Adrenal gland (tissue), 12 donors: Measurements from ENCODE around the gene SPTAN1. TPM values are rescaled to one million over a fixed set of nuclear protein-coding genes. Genes with fewer than 3 reads are reported as not detected.
"Not testable (repeated sequence)": the region's sequence is repeated elsewhere in the genome, so short reads cannot be mapped to it uniquely, and the experiment has no call there.

Experiments used
- DNase-seq, 7 donors: peaks; one replicate each; pipeline ENCODE4 v3.0.0-alpha.2; 2019 to 2020
- H3K27ac ChIP-seq, 5 donors: fragments of 200-600 bp; sonication (generic) in 4 of 5; 1 replicate in 3 of 5; 2 replicates in 2 of 5; pipeline versions ENCODE4 v1.5.1 to v1.8.0; 2016 to 2020; ENCODE audit warnings: mild to moderate bottlenecking in 1 of 5
- H3K27me3 ChIP-seq: fragments of 200-600 bp; 2 replicates; pipeline ENCODE4 v1.8.0; 2021
- H3K36me3 ChIP-seq, 2 donors: fragments of 200-600 bp; replicated peaks in 1 of 2; 1 replicate in 1 of 2; 2 replicates in 1 of 2; pipeline versions ENCODE4 v1.5.1 to v1.8.0; 2018 to 2022
- H3K4me1 ChIP-seq, 2 donors: fragments of 200-600 bp; replicated peaks in 1 of 2; 1 replicate in 1 of 2; 2 replicates in 1 of 2; pipeline versions ENCODE4 v1.5.1 to v1.8.0; 2018 to 2021
- H3K4me3 ChIP-seq, 4 donors: fragments of 200-600 bp; sonication (generic) in 3 of 4; one replicate each; pipeline ENCODE4 v1.5.1; 2016 to 2018
- H3K9me3 ChIP-seq, 3 donors: fragments of 200-600 bp; sonication (generic) in 1 of 3; replicated peaks in 1 of 3; 1 replicate in 2 of 3; 2 replicates in 1 of 3; pipeline versions ENCODE4 v1.5.1 to v1.8.0; 2016 to 2021
- POLR2A ChIP-seq, 2 donors: fragments of 450-650 bp; IDR thresholded peaks; one replicate each; pipeline ENCODE4 v1.6.1; 2017; ENCODE audit warnings: antibody characterized with exemption in 2 of 2, mild to moderate bottlenecking in 2 of 2, moderate library complexity in 1 of 2
- WGBS, 4 donors: extraction: QIAGEN DNeasy Blood & Tissue Kit in 2 of 4; methylation state at CpG; one replicate each; pipeline versions ENCODE4 v1.1.5 to v1.1.7; 2013 to 2017; 5-methylcytosine and 5-hydroxymethylcytosine counted together
- intact Hi-C, 2 donors: fragments of 100-400 bp; cut with DNase I; formaldehyde crosslinking; loops; one replicate each; pipeline versions ENCODE4 v1.14.1 to v1.15.0; 2022 to 2023
- polyA plus RNA-seq, 3 donors: library from polyadenylated mRNA; stranded (reverse); fragments of 200-250 nt in 2 of 3; fragments of 350-450 nt in 1 of 3; fragmentation: Illumina TruSeq in 1 of 3; extraction: RNeasy Lipid Tissue Mini Kit (QIAGEN cat#74804) in 1 of 3; gene quantifications; one replicate each; pipeline ENCODE4 v1.2.3, GENCODE V29; 2013 to 2014
- total RNA-seq, 9 donors: library from RNA; depleted of rRNA in 4 of 9; stranded (reverse); fragments of >200 nt in 4 of 9; fragments of 120-200 nt in 1 of 9; fragmentation: NEBNext Ultra II Directional in 1 of 9; extraction: Animal tissue kit (Norgen Biotek cat#: 25700) in 1 of 9; gene quantifications; one replicate each; pipeline versions ENCODE4 v1.1.0 to v1.2.4, GENCODE V29; 2013 to 2023
- TF ChIP-seq, protein P1 (sequence below), 6 experiments: fragments of 450-650 bp in 4 of 6; fragments of 200-600 bp in 2 of 6; sonication (generic) in 1 of 6; IDR thresholded peaks; 1 replicate in 5 of 6; 2 replicates in 1 of 6; pipeline versions ENCODE4 v1.5.1 to v1.8.0; 2016 to 2021; ENCODE audit warnings: antibody characterized with exemption in 6 of 6, mild to moderate bottlenecking in 2 of 6, moderate library complexity in 1 of 6
- donor health status: healthy with polysubstance abuse.
- donor health status: Bipolar disorder and iron deficiency.
- donor health status: DM: yes; HTN: yes; CAD: no.
- donor health status: DM: no; HTN: no; CAD: no.
- donor health status: DM: no; HTN: no; CAD: no.
- donor health status: DM: yes; HTN: yes; CAD: no.

Gene SPTAN1
- total and polyA plus RNA-seq, 12 donors: 136 to 316 (median 227) TPM

DNA sequence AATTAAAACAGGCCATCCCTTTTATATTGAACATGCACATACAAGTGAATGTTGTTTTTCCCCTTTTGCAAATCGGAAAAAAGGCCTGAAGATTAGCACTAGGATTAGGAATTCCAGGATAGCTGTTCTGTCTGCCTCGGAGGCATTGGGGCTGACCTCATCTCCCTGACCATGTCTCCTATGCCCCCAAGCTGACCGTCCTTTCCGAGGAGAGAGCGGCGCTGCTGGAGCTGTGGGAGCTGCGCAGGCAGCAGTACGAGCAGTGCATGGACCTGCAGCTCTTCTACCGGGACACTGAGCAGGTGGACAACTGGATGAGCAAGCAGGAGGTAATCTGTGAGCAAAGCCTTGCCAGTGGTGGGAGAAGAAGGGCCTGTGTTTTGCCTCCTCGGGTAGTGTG, 28.3 kb downstream of the SPTAN1 start:
- intact Hi-C loops: loop anchor here in 1 of 2 donors (10.0 kb wide), 1 partner anchor 56 kb away; no protein-coding TSS in a partner anchor
- H3K9me3 ChIP-seq: no peaks in the 10 kb centered on the region
- DNase-seq: no peak
- WGBS, 4 donors: 94 to 98% (median 95%) methylated on average over 10 of the region's 10 CpGs
- H3K36me3 ChIP-seq: peaks cover 0 to 100% of the 10 kb centered on the region in 2 donors
- no peaks in the 10 kb centered on the region for H3K4me1 ChIP-seq
- TF ChIP-seq, protein P1, sequence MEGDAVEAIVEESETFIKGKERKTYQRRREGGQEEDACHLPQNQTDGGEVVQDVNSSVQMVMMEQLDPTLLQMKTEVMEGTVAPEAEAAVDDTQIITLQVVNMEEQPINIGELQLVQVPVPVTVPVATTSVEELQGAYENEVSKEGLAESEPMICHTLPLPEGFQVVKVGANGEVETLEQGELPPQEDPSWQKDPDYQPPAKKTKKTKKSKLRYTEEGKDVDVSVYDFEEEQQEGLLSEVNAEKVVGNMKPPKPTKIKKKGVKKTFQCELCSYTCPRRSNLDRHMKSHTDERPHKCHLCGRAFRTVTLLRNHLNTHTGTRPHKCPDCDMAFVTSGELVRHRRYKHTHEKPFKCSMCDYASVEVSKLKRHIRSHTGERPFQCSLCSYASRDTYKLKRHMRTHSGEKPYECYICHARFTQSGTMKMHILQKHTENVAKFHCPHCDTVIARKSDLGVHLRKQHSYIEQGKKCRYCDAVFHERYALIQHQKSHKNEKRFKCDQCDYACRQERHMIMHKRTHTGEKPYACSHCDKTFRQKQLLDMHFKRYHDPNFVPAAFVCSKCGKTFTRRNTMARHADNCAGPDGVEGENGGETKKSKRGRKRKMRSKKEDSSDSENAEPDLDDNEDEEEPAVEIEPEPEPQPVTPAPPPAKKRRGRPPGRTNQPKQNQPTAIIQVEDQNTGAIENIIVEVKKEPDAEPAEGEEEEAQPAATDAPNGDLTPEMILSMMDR (IDR thresholded peaks at IDR 0.05): no peak
- TF ChIP-seq POLR2A (IDR thresholded peaks at IDR 0.05): no peak
- no peak overlapping the region for H3K4me3 ChIP-seq
- no peaks in the 10 kb centered on the region for H3K27me3 ChIP-seq
- no peak overlapping the region for H3K27ac ChIP-seq

DNA sequence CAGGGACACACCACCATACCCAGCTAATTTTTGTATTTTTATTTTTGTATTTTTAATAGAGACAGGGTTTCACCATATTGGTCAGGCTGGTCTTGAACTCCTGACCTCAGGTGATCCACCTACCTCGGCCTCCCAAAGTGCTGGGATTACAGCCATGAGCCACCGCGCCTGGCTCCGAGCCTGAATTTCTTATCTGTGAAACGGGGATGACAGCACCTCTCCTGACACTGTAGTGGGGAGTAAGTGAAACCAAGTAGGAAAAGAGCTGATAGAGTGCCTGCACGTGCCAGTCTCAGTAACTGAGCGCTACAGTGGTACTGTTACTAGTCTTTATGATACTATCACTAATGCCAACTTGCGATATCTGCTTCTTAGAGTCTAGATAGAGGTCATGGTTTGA, 32.8 kb downstream of the SPTAN1 start:
- H3K27ac ChIP-seq: not testable (repeated sequence)
- intact Hi-C loops: loop anchor here in 1 of 2 donors (10.0 kb wide), 1 partner anchor 60 kb away; no protein-coding TSS in a partner anchor

GRCh38 chr9:128586934-128587333, 34.5 kb downstream of the SPTAN1 start:
- intact Hi-C loops: loop anchor here in 1 of 2 donors (10.0 kb wide), 1 partner anchor 62 kb away; no protein-coding TSS in a partner anchor
- WGBS, 4 donors: 78 to 95% (median 88%) methylated on average over 11 of the region's 11 CpGs

More for the DNA sequence above, 32.8 kb downstream of the SPTAN1 start:
- H3K36me3 ChIP-seq: peaks cover 0 to 99% of the 10 kb centered on the region in 2 donors
- not testable (repeated sequence) for DNase-seq, H3K4me1 ChIP-seq, H3K4me3 ChIP-seq, H3K27me3 ChIP-seq, H3K9me3 ChIP-seq
- 77 to 86% (median 82%) methylated on average over 8 of the region's 8 CpGs for WGBS, 4 donors

GRCh38 chr9:128587453-128587852, 35.1 kb downstream of the SPTAN1 start:
- no peaks in the 10 kb centered on the region for H3K9me3 ChIP-seq
- 66 to 77% (median 73%) methylated on average over 6 of the region's 6 CpGs for WGBS, 4 donors
- no peaks in the 10 kb centered on the region for H3K27me3 ChIP-seq
- TF ChIP-seq POLR2A (IDR thresholded peaks at IDR 0.05): no peak
- TF ChIP-seq, protein P1 (IDR thresholded peaks at IDR 0.05): no peak
- peaks cover 0 to 99% of the 10 kb centered on the region in 2 donors for H3K36me3 ChIP-seq
- H3K27ac ChIP-seq: no peak overlapping the region
- DNase-seq: no peak
- no peak overlapping the region for H3K4me3 ChIP-seq
- intact Hi-C loops: loop anchor here in 1 of 2 donors (10.0 kb wide), 1 partner anchor 63 kb away; no protein-coding TSS in a partner anchor
- H3K4me1 ChIP-seq: no peaks in the 10 kb centered on the region

More at GRCh38 chr9:128586934-128587333, 34.5 kb downstream of the SPTAN1 start:
- not testable (repeated sequence) for H3K27ac ChIP-seq, H3K4me3 ChIP-seq, H3K27me3 ChIP-seq, H3K9me3 ChIP-seq, H3K4me1 ChIP-seq, DNase-seq
- peaks cover 0 to 99% of the 10 kb centered on the region in 2 donors for H3K36me3 ChIP-seq

GRCh38 chr9:128588581-128589233, 36.3 kb downstream of the SPTAN1 start:
- no peak overlapping the region for H3K4me3 ChIP-seq
- no peaks in the 10 kb centered on the region for H3K27me3 ChIP-seq
- H3K36me3 ChIP-seq: peaks cover 0 to 99% of the 10 kb centered on the region in 2 donors

More at GRCh38 chr9:128588581-128589233, 36.3 kb downstream of the SPTAN1 start:
- no peak for TF ChIP-seq POLR2A (IDR thresholded peaks at IDR 0.05)
- TF ChIP-seq, protein P1 (IDR thresholded peaks at IDR 0.05): no peak
- 88 to 93% (median 91%) methylated on average over 11 of the region's 11 CpGs for WGBS, 4 donors
- H3K4me1 ChIP-seq: no peaks in the 10 kb centered on the region
- H3K9me3 ChIP-seq: no peaks in the 10 kb centered on the region
- intact Hi-C loops: loop anchor here in 1 of 2 donors (10.0 kb wide), 1 partner anchor 64 kb away; no protein-coding TSS in a partner anchor
- no peak overlapping the region for H3K27ac ChIP-seq
- DNase-seq: no peak
